ENCODE data around the gene PRKCSH.
"Not testable (repeated sequence)": the region's sequence is repeated elsewhere in the genome, so short reads cannot be mapped to it uniquely, and the experiment has no call there.

Gene PRKCSH, protein sequence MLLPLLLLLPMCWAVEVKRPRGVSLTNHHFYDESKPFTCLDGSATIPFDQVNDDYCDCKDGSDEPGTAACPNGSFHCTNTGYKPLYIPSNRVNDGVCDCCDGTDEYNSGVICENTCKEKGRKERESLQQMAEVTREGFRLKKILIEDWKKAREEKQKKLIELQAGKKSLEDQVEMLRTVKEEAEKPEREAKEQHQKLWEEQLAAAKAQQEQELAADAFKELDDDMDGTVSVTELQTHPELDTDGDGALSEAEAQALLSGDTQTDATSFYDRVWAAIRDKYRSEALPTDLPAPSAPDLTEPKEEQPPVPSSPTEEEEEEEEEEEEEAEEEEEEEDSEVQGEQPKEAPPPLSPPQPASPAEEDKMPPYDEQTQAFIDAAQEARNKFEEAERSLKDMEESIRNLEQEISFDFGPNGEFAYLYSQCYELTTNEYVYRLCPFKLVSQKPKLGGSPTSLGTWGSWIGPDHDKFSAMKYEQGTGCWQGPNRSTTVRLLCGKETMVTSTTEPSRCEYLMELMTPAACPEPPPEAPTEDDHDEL

DNA sequence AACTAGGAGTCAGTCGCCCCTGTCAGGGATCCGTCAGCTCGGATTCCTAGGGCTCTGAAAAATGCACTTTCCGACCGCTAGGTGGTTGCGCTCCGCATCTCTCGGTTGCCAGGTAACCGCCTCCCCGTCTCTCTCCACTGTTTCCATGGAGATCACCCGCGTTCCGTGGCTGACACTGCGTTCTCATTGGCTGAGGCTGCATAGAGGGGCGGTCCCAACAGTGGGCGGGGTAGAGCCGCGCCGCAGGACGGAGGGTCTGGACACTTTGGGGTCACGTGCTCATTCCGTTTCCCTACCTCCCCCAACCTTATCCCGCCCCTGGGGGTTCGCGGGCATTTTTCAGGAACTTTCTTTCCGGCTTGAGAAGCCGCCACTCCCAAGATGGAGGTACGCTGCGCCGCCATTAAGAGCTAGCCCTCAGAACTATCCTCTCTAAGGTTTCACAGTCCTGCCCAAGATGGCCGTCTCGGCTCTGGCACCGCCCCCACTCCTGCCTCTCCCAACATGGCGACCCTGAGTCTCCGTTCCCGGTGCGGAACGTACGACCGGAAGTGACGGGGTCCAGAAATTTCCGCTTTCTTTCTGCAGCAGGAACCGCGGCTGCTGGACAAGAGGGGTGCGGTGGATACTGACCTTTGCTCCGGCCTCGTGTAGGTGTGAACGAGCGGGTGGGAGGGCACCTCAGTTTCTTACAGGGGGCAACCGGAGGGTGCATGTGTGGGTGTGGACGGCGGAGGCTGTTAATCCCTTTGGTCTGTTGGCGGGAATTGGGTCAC is at the start of gene PRKCSH, which contains the start of gene ODAD3:
TSS of gene PRKCSH (plus strand) at position 579 of the 776 bp plus-strand sequence. CDS start 483 bp downstream, outside the sequence.
TSS of gene ODAD3 (minus strand) at position 65 of the 776 bp plus-strand sequence. CDS start 105 bp downstream, outside the sequence.
- peak; percentile 95 for DNase-seq (ENCODE audit: low read depth in 2 of 2)

DNA sequence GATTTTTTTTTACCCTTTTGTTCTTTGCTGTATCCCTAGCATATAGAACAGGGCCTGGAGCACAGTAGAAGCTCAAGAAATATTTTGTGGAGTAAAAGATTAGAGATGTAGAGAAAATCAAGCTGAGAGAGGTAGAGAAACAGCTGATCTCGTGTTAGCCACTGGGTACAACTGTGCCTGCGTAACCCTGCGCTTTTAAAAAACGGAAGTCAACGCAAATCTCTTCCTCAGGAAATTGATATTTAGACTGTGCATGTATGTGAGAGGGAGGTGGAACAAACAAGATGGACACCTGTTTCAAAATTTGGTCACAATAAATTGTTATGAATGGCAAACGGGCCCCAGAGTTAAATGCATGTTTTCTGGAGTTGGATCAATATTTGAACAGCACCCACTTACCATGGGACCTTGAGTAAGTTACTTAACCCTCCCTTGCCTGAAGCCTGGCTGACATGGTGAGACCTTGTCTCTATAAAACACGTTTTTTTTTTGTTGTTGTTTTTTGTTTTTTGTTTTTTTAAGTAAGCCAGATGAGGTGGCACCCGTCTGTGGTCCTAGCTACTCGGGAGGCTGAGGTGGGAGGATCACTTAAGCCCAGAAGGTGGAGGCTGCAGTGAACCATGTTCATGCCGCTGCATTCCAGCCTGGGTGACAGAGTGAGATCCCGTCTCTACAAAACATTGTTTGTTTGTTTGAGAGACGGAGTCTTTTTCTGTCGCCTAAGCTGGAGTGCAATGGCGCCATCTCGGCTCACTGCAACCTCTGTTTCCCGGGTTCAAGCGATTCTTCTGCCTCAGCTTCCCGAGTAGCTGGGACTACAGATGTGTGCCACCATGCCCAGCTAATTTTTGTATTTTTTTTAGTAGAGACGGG is 48.0 kb upstream of the PRKCSH start:
- DNase-seq (ENCODE audit: low read depth in 2 of 2), result no peak

DNA sequence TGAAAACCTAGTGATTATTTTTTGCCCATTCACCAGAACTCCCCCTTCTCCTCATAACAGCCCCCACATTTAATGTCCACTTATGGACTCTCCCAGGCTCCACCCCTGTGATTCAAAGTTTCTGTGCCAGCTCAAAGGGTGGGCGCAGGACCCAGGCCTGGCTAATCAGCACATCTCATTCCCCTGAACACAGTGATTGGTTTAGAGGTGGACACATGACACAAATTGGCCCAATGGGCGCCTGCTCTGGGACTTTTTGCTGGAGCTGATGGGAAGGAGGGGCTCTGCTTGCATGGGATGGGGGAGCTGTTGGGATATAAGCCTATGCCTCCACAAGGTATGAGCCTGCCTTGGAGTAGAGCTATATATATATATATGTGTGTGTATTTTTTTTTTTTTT is 45.1 kb upstream of the PRKCSH start:
- no peak for DNase-seq (ENCODE audit: low read depth in 2 of 2)

DNA sequence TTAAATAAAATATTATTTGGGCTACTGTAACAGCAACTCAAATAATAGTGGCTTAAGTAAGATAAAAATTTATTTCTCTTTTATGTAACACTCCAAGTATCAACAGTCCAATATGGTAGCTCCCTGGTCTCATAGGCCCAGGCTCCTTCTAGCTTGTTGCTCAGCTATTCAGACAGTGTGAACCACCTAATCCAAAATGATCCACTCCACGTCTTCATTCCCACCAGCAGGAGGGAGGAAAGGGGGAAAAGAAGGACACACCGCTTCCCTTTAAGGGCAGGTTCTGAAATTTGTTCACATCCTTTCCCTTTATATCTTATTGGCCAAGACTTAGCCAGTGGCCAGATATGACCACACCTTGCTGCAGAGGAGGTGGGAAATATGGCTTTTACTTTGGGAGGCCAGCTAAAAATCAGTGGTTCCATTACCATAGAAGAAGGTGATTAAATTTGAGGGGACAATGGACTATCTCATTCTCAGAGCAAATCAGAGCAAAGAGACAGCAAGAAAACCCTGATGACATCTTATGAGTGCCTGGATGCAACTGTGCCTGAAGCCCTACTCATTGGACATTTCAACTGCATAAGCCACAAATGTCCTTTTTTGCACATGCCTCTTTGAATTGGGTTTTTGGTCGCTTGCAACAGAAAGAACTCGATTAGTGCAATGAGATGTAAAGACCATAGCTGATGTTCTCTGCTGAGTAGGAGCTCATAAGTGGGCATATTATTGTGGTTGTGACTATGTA is 44.3 kb upstream of the PRKCSH start:
- no peak for DNase-seq (ENCODE audit: low read depth in 2 of 2)

DNA sequence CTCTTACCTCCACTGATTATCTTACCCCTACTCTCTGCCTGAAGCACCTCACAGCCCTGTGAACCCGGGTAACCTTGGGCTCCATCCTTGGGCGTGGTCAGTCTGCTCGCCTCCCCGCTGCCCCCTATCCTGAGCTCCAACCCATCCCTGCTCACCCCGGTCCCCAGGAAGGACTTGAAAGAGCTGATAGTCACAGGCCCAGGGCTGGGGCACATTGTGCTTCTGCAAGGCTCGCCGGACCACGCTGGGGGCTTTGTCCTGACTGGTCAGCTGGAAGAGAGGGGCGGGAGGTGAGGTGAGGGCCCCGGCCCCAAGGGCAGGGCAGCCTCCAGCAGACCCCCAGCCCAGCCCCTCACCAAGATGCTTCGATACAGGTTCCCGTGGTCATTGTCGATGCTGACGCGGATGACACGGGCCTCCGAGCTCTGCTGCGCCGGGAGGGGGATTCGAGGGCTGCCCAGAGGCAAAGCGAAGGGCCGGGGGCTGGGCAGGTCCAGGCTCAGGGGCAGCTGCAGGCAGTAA is 38.3 kb upstream of the PRKCSH start:
- no peak for DNase-seq (ENCODE audit: low read depth in 2 of 2)

DNA sequence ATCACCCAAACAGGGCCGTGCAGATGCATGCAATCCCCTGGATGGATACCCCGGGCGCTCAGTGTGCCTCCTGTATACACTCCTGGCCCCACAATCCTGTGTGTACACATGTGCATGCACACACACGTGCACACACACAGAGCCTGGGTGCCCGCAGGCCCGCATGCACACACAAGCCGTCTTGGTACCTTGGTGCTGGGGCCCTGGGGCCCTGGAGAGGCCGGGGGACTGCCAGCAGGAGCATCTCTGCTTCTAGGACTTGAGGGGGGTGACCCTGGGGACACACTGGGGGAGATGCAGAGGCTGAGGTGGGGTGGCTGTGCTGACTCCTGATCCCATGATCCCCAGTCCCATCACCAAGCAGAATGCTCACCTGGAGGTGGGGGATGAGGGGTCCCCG is 35.8 kb upstream of the PRKCSH start:
- DNase-seq (ENCODE audit: low read depth in 2 of 2), result no peak

DNA sequence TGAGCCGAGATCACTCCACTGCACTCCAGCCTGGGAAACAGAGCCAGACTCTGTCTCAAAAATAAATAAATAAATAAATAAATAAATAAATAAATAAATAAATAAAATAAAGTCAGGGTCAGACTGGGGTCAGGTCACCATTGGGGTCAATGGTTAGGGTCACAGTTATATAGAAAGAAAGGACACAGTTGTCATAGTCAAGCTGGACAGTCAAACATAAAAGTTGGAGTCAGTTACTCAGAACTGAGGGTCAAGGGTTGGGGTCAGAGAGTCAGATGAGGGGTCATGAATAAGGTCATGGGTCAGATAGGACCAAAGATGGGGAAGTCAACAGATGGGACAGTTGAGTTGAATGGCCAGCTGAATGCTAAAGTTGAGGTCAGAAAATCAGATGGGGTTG is 34.6 kb upstream of the PRKCSH start:
- no peak for DNase-seq (ENCODE audit: low read depth in 2 of 2)

DNA sequence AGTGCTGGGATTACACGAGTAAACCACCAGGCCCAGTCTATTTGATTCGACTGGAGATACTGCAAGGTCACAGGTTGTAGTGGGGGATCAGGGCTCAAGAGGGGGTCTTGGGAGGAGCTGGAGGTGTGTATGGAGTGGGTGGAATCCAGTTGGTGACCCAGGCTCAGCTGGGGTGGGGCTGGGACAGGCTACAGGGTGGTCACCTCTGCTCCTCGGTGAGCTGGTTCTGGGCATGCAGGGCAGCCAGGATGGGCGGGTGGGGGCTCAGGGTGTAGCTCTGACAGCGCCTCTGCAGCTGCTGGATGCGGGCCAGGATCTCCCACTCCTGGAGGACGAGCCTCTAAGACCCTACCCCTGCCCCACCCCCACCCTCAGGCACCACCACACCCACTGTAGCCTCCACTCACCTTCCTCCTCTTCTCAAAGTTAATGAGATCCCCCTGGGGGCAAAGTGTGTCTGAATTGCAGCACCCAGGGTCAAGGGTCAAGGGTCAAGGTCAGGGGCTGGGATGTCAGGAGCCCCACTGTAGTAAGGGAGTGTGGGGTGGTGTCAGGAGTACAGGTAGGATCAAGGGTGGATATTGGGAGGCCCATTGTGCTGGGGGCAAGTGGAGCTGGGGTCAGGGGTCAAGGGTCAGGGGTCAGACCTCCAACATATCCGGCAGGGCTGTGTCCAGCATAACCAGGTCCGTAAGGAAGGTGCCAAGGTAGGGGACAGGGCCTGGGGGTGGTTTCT is 33.5 kb upstream of the PRKCSH start:
- DNase-seq (ENCODE audit: low read depth in 2 of 2), result no peak

DNA sequence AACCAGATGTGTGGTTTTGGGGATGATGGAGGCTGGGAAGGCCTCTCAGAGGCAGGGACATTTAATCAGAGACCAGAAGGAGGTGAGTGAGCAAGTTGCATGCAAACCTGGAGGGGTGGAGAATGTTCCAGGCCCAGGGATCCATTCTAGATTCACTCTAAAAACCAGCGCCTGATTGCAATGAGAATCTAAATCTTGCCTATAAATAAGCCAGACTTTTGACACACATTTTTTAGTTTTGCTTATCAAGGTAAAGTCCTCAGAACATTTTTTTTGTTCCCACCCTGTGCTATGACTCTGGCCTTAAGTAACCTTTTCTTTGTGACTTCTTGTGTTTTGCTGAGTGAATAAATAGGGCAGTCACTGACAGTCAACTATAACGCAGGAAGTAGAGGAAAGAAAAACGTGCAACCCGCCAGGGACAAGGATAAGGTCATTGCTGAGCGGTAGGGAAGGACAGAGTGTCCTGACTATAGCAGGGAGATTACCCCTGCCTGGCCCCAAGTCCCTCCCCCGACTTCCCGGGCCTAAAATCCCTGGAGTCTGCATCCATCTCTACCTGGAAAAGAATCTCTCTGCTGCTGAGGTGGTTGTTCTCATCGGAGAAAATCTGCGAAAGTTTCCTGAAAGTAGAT is 30.7 kb upstream of the PRKCSH start:
- DNase-seq (ENCODE audit: low read depth in 2 of 2), result no peak

DNA sequence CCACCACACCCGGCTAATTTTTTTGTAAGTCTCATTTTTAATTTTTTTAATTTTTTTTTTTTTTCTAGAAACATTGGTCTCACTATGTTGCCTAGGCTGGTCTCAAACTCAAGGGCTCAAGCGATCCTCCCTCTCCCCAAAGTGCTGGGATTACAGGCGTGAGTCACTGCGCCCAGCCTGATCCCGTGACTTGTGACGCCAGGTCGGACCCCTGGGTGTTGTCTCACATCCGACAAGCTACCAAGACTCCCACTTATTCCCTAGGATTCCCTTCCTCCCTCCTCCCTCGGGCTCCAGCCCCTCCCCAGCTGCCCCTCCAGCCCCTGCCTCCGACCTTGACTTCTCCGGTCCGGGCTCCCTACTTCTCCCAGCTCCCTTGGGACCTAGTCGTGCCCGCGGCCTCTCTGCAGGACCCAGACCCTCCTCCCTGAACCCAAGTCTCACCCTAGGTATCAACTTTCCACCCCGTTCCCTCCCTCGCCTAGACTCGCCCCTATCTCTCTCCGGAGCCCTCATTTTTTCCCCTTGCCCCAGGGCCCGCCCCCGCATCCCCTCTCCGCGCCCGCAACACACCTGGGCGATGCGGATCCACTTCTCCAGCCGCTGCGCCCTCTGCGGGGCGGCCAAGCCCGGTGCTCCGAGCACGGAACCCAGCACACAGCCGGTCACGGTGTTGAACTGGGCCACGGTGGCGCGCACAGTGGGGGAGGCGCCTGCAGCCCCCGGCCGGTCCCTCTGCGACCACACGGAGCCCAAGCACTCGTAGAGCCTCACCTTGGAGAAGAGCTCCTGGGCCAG is 29.4 kb upstream of the PRKCSH start:
- no peak for DNase-seq (ENCODE audit: low read depth in 2 of 2)

DNA sequence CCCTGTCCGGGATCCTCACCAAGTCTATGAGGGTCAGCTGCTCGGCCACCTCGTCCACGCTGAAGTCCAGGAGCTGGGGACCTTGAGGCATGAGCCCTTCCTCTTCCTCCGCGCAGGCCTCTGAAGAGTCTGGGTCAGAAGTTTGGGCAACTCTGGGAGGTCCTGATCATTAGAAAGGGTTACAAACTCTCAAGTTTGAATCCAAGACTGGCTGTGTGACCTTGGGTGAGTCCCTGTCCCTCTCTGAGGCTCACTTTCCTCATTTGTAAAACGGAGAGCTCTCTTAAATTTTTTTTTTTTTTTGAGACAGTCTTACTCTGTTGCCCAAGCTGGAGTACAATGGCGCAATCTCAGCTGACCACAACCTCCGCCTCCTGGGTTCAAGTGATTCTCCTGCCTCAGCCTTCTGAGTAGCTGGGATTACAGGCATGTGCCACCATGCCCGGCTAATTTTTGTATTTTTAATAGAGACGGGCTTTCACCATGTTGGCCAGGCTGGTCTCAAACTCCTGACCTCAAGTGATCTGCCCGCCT is 28.7 kb upstream of the PRKCSH start:
- DNase-seq (ENCODE audit: low read depth in 2 of 2), result not testable (repeated sequence)

DNA sequence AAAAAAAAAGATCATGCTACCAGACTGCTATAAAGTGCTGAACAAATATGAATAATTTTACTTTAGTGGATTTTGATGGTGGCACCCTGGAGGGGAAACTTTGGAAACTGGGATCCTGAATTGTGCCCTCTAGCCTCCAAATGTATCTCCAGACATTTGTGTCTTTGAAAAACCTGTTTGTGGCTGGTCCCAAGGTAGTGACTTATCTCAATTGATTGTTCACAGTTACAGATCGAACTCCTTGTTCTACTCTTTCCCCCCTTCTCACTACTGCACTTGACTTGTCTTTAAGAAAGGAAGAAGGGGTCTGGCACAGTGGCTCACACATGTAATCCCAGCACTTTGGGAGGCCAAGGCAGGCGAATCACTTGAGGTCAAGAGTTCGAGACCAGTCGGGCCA is 26.8 kb upstream of the PRKCSH start:
- DNase-seq (ENCODE audit: low read depth in 2 of 2), result no peak

DNA sequence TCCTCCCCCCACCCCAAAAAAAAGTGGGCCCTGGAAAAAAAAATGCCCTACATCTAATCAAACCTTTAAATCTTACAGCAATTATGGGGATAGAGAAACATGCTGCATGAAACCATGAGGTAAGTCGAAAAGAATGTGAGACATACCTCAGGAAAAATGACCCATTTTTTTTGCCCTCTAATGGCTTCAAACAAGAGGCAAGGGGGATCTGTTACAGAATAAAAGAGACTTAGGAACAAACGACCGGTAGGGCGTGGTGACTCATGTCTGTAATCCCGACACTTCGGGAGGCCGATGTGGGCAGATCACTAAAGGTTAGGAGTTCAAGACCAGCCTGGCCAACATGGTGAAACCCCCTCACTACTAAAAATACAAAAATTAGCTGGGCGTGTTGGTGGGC is 24.8 kb upstream of the PRKCSH start:
- no peak for DNase-seq (ENCODE audit: low read depth in 2 of 2)

DNA sequence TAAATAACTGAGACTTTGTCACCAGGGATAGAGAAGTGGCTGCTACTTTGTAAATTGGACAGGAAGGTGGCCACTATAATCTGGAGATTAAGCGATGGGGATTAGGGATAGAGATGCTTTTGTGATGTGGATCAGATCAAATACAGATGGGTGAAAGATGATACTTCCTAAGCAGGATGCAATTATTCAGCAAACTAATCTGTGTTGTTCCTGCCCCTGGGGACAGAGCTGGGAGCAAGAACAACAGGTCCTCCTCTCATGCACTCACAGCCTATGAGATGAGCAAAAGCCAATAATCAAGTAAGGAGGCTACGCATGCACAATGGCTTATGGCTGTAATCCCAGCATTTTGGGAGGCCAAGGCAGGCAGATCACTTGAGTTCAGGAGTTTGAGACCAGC is 20.9 kb upstream of the PRKCSH start:
- no peak for DNase-seq (ENCODE audit: low read depth in 2 of 2)

DNA sequence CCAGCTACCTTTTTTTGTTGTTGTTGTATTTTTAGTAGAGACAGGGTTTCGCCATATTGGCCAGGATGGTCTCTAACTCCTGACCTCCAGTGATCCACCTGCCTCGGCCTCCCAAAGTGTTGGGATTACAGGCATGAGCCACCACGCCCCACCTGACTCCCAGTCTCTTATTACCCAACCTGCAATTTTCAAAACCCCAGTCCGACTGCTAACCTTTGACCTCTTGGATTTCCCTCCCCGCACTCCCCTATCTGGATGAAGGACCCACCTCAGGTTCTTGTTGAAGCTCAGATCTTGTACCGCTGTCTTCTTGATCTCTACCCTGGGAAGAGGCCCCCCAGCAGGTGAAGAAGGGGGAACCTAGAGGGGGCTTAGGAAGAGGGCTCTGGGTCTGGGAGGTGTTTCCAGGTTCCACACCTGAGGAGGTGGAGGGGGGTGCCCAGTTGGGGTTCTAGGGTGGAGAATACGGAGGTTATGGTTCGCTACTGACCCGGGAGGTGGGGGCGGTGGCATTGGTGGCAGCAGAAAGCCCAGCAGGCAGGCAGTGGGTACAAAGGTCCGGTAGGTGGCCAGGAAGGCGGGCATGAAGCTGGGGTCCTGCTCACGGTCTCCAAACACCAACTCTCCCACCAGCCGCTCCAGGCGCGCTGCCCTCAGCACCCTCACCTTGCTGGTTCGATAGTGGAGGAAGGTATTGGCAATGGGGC is 18.9 kb upstream of the PRKCSH start:
- DNase-seq (ENCODE audit: low read depth in 2 of 2), result no peak

DNA sequence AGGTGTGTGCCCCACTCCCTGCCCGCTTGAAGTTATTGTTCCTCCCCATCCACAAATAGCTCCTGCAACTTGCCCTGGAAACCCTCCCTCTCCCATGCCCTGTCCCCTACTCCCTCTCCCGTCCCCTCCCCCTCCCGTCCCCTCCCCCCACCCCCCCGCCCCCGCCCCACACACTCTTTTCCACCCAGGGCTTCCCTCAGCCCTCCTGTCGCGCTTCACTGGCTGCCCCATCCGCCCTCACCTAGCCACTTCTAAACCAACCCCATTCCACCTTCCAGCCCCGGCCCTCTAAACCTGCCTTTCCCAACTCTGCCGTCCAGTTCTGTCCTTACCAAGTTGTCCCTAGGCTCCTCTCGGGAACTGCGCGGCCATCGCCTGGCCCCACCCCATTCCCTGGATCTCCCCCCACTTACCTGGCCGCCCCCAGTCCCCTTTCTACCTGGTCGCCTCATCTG is 17.3 kb upstream of the PRKCSH start:
- DNase-seq (ENCODE audit: low read depth in 2 of 2), result no peak

Data from stimulated activated CD4-positive, alpha-beta T cell treated with anti-CD3 and anti-CD28 coated beads, Interleukin-1b, Interleukin-23, amount 100 ng/mL, for 1 hour (primary cell).